SK-N-SH treated with all-trans-retinoic acid at 6 μM for 48 hours (cell line): ENCODE measurements around the gene MAST4.

Source experiments
- CREB5 ChIP-seq: fragments of 250-450 bp; sonication (Bioruptor Pico); IDR thresholded peaks from 2 replicates; pipeline ENCODE4 v1.5.1; 2020; ENCODE audit warnings: low read depth, mild to moderate bottlenecking, moderate library complexity
- CSDC2 ChIP-seq: fragments of 250-450 bp; sonication (Bioruptor Pico); IDR thresholded peaks from 2 replicates; pipeline ENCODE4 v1.5.0; 2020; ENCODE audit warnings: mild to moderate bottlenecking, moderate library complexity
- GLIS3 ChIP-seq: fragments of 250-450 bp; sonication (Bioruptor Pico); IDR thresholded peaks from 2 replicates; pipeline ENCODE4 v1.5.0; 2020; ENCODE audit warnings: mild to moderate bottlenecking, moderate library complexity
- OSR1 ChIP-seq: fragments of 250-450 bp; sonication (Bioruptor Pico); IDR thresholded peaks from 2 replicates; pipeline ENCODE4 v1.8.0; 2022; ENCODE audit warnings: moderate library complexity, mild to moderate bottlenecking, inconsistent platforms
- PATZ1 ChIP-seq: fragments of 250-450 bp; sonication (Bioruptor Pico); IDR thresholded peaks from 2 replicates; pipeline ENCODE4 v1.8.0; 2020; ENCODE audit warnings: mild to moderate bottlenecking, moderate library complexity, borderline replicate concordance
- POU6F1 ChIP-seq: fragments of 250-450 bp; sonication (Bioruptor Pico); IDR thresholded peaks from 2 replicates; pipeline ENCODE4 v1.8.0; 2021; ENCODE audit warnings: low read depth, mild to moderate bottlenecking, moderate library complexity, borderline replicate concordance
- TCF4 ChIP-seq: fragments of 250-450 bp; sonication (Bioruptor Pico); IDR thresholded peaks from 2 replicates; pipeline ENCODE4 v1.8.0; 2021; ENCODE audit warnings: mild to moderate bottlenecking, moderate library complexity, borderline replicate concordance
- ZNF8 ChIP-seq: fragments of 450-650 bp; formaldehyde crosslinking; IDR thresholded peaks from 2 replicates; pipeline ENCODE4 v1.5.0; 2020; ENCODE audit warnings: mild to moderate bottlenecking, moderate library complexity

GRCh38 chr5:67201897-67202549 is 605.8 kb downstream of the MAST4 start:
- TF ChIP-seq GLIS3 (CRISPR knock-in tag) (no peak), CREB5 (CRISPR knock-in tag) (no peak), ZNF8 (CRISPR knock-in tag) (no peak), PATZ1 (CRISPR knock-in tag) (no peak), POU6F1 (CRISPR knock-in tag) (no peak), TCF4 (CRISPR knock-in tag) (no peak), CSDC2 (CRISPR knock-in tag) (no peak), OSR1 (CRISPR knock-in tag) (no peak)
